DND-41 (cell line): ENCODE measurements around the gene SPATA6.
"Not testable (repeated sequence)": the region's sequence is repeated elsewhere in the genome, so short reads cannot be mapped to it uniquely, and the experiment has no call there.

Source experiments
- EZH2 ChIP-seq: IDR thresholded peaks from 3 replicates; pipeline ENCODE4 v1.6.1; 2012; ENCODE audit warnings: borderline replicate concordance, low read depth, mild to moderate bottlenecking, moderate library complexity, low read length, inconsistent platforms; ENCODE audit not compliant: severe bottlenecking
- TF ChIP-seq, protein P1 (sequence below): IDR thresholded peaks from 2 replicates; pipeline ENCODE4 v1.5.1; 2012; ENCODE audit warnings: borderline replicate concordance, low read length, moderate library complexity, mild to moderate bottlenecking; ENCODE audit not compliant: poor library complexity, severe bottlenecking; ENCODE audit errors: extremely low read depth

DNA sequence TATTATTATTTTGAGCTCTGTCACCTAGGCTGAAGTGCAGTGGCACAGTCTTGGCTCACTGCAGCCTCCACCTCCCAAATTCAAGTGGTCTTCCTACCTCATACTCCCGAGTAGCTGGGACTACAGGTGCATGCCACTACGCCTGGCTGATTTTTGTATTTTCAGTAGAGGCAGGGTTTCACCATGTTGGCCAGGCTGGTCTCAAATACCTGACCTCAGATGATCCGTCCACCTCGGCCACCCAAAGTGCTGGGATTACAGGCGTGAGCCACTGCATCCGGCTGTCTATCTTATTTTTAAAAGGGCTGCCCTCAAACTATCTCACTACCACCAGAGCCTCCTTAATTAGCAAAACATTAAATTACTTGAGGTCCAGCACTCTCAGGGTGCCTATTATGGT lies 177.9 kb downstream of the SPATA6 start:
- TF ChIP-seq, protein P1, sequence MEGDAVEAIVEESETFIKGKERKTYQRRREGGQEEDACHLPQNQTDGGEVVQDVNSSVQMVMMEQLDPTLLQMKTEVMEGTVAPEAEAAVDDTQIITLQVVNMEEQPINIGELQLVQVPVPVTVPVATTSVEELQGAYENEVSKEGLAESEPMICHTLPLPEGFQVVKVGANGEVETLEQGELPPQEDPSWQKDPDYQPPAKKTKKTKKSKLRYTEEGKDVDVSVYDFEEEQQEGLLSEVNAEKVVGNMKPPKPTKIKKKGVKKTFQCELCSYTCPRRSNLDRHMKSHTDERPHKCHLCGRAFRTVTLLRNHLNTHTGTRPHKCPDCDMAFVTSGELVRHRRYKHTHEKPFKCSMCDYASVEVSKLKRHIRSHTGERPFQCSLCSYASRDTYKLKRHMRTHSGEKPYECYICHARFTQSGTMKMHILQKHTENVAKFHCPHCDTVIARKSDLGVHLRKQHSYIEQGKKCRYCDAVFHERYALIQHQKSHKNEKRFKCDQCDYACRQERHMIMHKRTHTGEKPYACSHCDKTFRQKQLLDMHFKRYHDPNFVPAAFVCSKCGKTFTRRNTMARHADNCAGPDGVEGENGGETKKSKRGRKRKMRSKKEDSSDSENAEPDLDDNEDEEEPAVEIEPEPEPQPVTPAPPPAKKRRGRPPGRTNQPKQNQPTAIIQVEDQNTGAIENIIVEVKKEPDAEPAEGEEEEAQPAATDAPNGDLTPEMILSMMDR: not testable (repeated sequence)
- not testable (repeated sequence) for TF ChIP-seq EZH2
